ENCODE measurements around the gene SPO11.
"Not testable (repeated sequence)": the region's sequence is repeated elsewhere in the genome, so short reads cannot be mapped to it uniquely, and the experiment has no call there.

SPO11 gene

DNA sequence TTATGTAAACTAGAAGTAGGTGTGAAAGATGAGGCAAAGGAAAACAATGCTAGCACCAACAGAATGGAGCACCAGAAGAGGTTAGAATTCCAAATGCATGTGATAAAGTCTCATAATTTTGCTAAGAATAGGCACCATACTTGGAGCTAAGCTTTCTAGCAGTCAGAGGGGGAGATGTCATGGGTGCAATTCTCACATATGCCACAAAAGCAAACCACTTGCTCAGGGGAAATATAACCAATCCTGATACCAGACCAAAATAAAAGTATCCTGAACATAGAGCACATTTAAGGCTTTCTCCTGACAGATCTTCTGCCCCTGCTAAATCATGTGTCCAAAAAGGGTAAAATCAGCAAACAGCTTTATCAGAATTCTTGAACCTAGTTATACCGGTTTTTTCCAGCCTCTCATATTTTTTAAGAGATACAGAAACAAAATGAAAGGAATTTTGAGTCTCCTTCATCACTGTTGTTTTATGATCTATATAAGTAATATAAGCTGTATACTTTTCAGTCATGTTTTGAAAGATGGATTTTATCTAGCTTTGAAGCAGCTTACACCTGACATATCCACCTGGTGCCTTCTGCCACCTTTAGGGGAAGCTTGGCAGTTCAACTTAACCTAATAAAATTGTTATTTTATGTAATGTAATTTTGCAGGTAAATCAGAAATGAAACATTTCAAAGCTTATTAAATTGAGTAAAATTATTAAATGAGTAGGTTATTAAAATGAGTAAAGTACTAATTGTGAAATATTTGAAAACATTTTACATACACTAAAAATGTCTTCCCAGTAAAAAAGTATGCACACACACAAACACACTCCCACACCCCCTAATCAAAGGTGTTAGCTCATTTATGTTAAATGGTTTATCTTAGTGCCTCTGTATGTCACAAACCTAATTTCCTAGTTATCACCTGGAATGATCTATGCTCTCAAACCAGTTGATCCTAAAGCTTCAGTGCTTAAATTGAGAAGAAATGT is 2.8 kb downstream of the SPO11 start:
- FAIRE-seq, result peak; percentile 40
- DNase-seq (ENCODE audit: low spot score), result no peak

DNA sequence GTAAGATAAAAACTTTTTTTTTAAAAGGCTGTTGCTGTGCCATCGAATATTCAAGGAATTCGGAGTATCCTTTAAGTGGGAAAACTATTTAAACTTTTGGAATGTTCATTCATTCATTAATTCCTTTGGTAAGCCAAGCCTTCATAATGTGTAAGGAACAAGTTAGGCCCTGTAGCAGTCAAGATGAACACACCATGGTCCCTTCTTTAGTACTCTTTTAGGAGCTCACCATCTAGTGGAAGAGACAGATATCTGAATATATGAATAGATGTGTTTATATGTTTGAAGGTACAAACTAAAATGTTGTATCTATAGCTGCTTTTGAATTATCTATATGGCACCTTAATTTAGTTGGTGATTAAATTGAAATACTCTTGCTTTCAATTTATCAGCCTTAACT is 5.8 kb downstream of the SPO11 start:
- FAIRE-seq, result no peak

DNA sequence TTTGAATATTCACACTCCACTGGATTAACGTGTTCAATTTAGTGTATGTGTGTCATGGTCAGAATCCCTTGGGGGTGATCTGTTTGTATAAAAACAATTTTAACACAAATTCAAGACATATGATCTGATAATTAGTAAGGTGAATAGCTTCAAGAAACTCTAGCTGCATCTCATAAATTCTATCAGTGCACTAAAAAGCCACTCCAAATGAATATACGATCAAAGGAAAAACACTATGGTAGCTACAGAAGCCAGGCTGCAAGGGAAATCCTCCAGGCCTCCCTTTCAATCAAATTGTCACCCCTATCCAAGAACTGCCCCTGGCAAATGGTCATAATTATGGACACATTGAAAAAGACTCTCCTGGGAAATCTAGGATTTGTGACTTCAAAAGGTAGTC is 12.1 kb downstream of the SPO11 start:
- no peak for DNase-seq (ENCODE audit: low spot score)
- no peak for FAIRE-seq

More for the DNA sequence above, 5.8 kb downstream of the SPO11 start:
- DNase-seq (ENCODE audit: low spot score), result no peak

DNA sequence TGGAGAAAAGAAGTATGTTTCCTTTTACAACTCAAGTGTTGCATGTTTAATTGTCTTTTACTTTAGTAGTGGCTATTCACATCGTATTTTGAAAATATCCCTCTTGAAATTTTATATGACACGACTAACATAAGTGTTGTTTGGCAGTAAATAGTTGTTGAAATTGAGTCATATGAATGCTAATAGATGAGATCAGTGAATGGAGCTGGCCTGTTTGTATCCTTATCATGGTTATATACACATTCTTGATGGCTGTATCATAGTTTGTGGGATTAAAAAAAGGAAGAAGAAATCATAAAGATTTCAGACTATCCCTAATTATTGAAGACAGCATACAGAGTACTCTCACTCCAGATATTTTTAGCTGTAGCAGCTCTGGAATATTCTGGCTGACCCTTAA is 13.2 kb downstream of the SPO11 start:
- FAIRE-seq (peak; percentile 61), DNase-seq (ENCODE audit: low spot score) (no peak)

DNA sequence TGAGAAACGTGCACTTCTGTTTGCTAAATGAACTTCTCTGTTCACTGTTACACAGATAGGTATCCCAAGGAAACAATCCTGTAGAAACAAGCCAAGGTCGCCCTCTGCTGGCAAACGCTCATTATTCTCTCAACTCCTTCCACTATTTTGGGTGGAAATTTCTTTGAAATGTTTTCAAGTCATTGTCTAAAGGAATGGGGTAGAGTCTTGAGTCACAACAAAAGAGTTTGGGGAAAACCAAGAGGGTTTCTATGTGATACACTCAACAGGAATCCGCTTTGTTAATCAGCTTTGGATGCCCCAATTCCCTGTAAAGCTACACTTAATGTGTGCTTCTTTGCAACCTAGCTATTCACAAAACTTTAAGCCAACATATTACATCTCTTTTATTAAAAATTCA is 16.9 kb downstream of the SPO11 start:
- FAIRE-seq (no peak), DNase-seq (ENCODE audit: low spot score) (peak; percentile 73)

DNA sequence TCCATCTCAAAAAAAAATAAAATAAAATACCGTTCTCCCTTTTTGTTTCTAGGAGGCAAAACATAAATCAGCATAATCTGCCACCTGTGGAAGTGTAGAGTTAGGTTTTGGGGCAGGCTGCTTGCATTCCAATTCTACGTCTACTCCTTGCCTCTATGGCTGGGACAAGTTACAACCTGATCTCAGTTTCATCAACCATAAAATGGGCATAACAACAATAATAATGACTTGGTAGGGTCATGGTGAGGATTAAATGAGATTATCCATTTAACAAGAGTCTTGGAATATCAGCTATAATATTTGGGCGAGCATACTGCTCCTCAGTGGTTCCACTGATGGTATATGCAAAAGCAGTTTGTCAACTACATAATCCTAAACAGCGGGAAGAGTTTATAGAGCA is 17.8 kb downstream of the SPO11 start:
- FAIRE-seq (no peak), DNase-seq (ENCODE audit: low spot score) (no peak)

DNA sequence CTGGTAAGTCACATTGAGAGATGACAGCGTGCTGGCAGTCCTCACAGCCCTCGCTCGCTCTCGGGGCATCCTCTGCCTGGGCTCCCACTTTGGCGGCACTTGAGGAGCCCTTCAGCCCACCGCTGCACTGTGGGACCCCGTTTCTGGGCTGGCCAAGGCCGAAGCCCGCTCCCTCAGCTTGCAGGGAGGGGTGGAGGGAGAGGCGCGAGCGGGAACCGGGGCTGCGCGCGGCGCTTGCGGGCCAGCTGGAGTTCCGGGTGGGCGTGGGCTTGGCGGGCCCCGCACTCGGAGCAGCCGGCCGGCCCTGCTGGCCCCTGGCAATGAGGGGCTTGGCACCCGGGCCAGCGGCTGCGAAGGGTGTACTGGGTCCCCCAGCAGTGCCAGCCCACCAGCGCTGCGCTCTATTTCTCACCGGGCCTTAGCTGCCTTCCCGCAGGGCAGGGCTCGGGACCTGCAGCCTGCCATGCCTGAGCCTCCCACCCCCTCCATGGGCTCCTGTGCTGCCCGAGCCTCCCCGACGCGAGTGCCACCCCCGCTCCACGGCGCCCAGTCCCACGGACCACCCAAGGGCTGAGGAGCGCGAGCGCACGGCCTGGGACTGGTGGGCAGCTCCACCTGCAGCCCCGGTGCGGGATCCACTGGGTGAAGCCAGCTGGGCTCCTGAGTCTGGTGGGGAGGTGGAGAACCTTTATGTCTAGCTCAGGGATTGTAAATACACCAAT is 18.8 kb downstream of the SPO11 start:
- DNase-seq (ENCODE audit: low spot score); FAIRE-seq: not testable (repeated sequence)

DNA sequence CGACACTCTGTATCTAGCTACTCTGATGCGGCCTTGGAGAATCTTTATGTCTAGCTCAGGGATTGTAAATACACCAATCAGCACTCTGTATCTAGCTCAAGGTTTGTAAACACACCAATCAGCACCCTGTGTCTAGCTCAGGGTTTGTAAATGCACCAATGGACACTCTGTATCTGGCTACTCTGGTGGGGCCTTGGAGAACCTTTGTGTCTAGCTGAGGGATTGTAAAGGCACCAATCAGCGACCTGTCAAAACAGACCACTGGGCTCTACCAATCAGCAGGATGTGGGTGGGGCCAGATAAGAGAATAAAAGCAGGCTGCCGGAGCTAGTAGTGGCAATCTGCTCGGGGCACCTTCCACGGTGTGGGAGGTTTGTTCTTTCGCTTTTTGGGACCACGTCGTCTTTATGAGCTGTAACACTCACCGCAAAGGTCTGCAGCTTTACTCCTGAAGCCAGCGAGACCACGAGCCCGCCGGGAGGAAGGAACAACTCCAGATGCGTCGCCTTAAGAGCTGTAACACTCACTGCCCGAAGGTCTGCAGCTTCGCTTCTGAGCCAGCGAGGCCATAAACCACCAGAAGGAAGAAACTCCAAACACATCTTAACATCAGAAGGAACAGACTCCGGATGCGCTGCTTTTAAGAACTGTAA is 19.4 kb downstream of the SPO11 start:
- DNase-seq (ENCODE audit: low spot score); FAIRE-seq: not testable (repeated sequence)

DNA sequence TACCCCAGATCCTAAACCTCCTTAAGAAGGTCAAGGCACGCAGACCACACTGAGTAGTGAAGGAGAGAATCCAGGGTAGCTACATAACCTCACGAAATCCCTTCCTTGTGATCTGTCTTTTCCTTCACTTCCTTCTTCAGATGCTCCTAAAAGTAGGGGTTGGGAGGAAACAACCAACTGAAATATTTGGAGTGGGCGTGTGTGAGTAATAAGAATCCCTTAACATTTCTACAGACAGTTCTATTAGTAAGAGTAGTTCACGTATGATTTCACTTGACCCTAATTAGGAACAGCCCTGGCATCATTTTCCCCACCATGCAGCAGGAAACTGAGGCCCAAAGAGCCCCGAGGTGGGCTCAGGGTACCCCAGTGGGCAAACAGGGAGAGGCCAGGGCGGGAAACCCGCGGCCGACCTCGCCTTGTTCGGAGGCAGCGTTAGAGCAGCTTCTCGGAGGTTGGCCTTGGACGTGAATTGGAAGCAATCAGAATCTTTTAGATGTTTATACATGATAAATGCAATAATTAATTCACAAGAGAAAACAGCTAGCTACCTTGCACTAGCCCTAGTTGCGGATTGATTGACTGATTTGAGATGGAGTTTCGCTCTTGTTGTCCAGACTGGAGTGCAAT is 20.6 kb downstream of the SPO11 start:
- DNase-seq (ENCODE audit: low spot score) (no peak), FAIRE-seq (no peak)

DNA sequence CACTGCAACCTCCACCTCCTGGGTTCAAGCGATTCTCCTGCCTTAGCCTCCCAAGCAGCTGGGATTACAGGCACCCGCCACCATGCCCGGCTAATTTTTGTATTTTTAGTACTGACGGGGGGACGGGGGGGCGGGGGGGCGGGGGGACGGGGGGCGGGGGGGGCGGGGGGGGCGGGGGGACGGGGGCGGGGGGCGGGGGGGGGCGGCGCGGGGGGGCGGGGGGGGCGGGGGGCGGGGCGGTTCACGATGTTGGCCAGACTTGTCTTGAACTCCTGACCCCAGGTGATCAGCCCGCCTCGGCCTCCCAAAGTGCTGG is 21.1 kb downstream of the SPO11 start:
- FAIRE-seq; DNase-seq (ENCODE audit: low spot score): not testable (repeated sequence)

DNA sequence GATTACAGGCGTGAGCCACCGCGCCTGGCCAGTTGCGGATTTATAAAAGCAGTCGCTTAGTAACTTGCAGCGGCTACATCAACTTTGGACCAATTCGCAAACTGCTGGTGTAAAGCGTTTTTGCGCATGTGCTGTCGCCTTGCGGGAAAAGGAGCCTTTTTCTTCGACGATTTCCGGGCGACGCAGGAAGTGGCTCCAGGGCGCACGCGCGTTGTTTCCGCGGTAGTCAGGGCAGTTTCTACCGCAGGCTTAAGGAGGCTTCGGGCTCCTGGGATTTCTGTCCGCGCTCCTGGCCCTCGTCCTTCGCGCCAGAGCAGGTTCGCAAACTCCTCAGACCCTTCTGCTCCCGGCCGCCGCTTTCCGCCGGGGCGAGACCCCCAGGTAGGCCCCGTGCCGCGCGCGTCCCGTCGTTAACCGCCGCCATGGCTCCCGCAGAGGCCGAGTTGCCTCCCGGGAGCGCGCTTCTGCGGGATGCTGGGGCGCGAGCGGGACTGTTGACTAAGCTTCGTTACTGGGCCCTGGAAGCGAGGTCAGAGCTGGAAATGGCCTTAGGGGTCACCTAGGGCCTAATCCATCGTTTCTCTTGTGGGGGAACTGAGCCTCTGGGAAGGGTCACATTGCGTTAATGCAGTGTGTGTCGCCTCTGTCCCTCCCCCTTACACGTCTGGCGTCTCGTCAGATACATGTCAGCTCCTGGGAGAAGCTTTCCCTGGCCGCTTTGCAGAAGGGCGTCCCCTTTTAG is 21.6 kb downstream of the SPO11 start, which contains the start of gene RAE1:
TSS of gene RAE1 (plus strand) at position 214 of the 742 bp plus-strand sequence. CDS start 2,784 bp downstream, outside the sequence.
- FAIRE-seq (peak; percentile 82), DNase-seq (ENCODE audit: low spot score) (peak; percentile 96)

DNA sequence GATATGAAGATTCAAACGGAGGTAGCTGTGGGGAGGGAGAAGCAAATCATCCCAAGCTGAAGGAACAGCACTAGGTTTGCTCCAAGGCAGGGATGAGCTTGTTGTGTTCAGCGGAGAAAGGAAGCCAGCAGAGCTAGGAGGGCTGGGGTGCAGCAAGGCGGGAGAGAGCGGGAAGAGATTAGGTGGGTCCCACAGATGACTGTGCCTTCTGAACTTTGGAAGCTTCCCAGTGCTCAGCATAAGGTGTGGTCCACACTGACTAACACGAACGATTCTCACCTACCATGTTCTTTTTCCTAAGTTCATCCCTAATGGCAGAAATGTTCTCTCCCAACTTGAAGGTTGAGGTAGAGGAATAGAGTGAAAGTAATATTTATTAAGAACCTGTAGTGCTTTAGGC is 22.7 kb downstream of the SPO11 start:
- FAIRE-seq, result no peak
- DNase-seq (ENCODE audit: low spot score), result no peak

DNA sequence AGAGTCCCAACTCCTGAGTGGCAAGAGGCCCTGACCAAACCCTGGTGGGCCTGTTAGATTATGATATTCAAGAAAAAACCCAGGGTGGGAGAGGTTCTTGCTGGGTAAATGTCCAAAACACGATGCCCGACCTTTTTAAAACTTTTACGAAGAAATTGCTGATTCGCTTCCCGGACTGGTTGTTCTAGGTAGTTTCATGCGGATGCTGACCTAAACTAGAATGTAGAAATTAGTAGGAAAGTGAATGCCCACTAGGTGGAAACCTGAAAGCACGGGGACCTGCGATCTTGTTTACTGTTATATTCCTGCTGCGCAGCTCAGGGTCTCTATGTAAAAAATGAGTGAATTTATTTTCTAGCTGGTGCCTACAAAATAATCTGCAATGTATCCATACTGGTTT is 23.7 kb downstream of the SPO11 start:
- no peak for DNase-seq (ENCODE audit: low spot score)
- FAIRE-seq, result no peak

DNA sequence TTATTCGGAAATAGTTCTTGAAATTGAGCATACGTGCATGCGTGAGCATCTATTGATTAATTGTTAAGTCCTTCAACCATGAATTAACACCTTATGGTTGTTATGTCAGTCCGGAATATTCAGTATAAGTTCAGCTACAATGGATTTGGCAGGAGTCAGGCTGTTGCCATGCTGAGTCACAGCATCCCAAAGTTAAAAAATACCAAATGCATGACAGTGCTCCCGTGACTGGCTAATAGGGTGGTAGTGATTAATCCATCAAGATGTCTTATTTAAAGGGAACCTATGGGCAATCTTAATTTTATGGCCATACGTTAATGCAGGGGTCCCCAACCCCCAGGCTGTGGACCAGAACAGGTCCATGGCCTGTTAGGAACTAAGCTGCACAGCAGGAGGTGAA is 31.9 kb downstream of the SPO11 start:
- FAIRE-seq (peak; percentile 84), DNase-seq (ENCODE audit: low spot score) (peak; percentile 46)

DNA sequence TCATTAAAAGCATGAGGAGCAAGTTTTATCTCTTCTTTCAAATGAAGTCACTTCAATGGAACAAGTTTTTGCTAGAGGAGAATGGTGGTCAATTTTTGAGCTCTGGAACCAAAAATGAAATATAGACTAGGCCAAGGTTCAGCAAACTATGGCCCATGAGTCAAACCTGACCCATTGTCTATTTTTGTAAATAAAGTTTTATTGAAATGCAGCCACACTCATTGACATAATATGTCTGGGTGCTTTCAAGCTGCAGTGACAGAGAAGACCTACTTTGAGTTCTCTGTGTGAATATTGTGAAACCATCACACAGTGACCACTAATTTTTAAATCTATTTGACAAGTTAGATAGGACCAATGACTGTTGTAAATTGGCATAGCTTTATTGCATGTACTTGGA is 34.8 kb downstream of the SPO11 start:
- DNase-seq (ENCODE audit: low spot score) (no peak), FAIRE-seq (no peak)

DNA sequence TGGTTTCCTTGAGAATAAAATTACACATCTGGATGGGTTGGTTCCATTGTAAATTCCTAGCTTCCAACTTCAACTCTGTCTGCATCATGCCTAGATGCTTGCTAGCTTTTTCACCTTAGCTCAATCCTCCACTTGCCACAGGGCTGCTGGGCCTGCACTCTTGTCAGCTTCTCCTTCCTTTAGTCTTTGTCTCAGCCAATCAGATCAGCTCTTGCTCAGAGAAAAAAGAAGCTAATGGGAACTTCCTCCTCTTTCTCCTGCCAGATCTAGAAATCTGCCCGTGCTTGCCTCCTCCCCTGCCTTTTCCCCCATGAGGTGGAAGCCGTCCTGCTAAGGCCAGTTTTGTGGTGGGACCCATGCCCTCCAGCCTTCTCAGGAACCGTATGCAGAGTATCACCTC is 40.0 kb downstream of the SPO11 start:
- DNase-seq (ENCODE audit: low spot score), result no peak

DNA sequence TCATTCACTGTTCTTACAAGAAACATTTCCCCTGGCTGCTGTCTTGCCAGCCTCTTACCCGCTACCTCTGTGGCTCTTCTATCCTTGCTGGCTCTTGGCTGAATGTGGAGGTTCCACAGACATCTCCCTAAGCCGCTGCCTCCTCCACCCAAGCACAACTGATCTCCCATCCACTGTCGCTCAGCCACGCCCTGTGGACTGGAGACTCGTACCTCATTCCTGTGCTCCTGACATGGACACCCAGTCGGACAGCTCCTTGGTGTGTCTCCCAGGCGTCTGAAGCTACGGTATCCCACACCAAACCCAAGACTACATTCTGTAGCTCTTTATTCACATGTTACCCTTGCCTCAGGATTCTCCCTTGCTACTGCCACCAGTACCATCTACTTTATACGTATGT is 40.7 kb downstream of the SPO11 start:
- no peak for DNase-seq (ENCODE audit: low spot score)
- no peak for FAIRE-seq

More for the DNA sequence above, 40.0 kb downstream of the SPO11 start:
- no peak for FAIRE-seq

DNA sequence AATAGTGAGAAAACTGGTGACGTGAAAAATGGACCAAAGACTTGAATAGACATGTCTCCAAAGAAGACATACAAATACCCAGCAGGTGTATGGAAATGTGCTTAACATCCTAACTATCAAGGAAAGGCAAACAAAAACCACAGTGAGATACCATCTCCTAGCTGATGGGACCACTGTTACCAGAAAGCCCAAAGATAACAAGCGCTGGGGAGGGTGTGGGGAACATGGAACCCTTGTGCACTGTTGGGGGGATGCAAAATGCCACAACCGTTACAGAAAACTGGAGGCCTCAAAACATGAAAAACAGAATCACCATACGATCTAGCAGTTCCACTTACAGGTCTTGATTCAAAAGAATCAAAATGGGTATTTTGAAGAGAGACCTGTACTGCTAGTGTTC is 41.8 kb downstream of the SPO11 start:
- FAIRE-seq, result no peak
- no peak for DNase-seq (ENCODE audit: low spot score)

DNA sequence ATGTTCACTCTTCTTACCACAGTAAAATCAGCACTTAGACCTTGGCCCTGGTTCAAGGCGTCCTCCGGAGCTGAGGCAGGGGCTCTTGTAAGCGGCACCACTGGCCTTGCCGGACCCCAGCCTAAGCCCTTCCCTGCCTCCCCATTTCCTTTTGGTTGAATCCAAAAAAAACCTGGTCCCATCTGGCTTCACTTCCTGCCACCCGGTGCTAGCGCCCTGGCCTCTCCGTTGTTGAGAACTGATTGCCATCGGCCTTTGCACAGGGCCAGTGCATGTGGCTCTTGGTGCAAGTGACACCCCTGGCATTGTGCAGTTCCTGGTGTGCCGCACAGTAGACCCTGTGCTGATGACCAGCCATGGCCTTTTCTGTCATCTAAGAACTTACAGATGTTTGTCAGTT is 42.6 kb downstream of the SPO11 start:
- DNase-seq (ENCODE audit: low spot score), result no peak
- FAIRE-seq, result no peak

DNA sequence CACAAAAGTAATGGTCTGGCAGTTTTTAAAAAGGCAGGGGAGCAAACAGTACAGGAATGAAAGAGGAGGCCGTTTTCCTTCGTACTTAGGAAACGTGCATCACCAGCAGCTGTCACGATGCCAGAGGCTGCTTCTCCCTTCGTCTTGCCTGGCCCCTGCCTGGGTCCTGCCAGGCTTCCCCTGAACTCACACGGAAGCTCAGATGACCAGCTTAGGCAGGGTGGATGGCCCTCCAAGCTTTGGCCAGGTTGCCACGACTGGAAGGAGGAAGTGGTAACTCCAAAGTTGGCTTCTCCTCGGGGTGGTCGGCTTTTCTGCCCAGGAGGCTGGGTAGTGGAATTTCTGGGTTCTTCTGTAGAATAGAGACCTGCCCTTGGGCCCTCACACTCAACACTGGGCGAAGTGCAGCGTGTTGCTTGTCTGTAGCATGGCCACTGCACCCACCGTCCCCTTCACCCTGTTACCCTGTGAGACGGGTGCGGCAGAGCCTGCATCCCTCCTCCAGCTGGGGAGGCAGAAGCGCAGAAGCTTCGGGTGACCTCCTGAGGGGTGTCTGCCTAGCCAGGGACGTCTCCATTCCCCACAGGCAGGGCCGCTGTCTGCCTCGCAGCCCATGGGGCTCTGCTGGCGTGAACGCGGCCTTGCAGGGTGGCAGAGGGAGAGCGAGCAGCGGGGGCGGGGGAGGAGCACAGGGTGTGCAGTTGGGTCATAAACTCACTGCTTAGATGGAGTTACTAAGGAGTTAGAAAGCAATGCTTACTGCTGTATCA is 43.2 kb downstream of the SPO11 start:
- DNase-seq (ENCODE audit: low spot score) (no peak), FAIRE-seq (no peak)
